Peyer's patch (tissue), 4 donors: ENCODE measurements around the gene MAEA. TPM values are rescaled to one million over a fixed set of nuclear protein-coding genes. Genes with fewer than 3 reads are reported as not detected.

ENCODE experiments used
- DNase-seq, 3 donors: peaks; one replicate each; pipeline ENCODE4 v3.0.0-alpha.2; 2017 to 2019
- H3K27ac ChIP-seq, 4 donors: fragments of 200-600 bp; sonication (generic); one replicate each; pipeline ENCODE4 v1.5.1; 2016 to 2019
- H3K27me3 ChIP-seq, 2 donors: fragments of 200-600 bp; sonication (generic); one replicate each; pipeline ENCODE4 v1.5.1; 2019
- H3K36me3 ChIP-seq, 3 donors: fragments of 200-600 bp; sonication (generic); one replicate each; pipeline ENCODE4 v1.5.1; 2016 to 2019
- H3K4me1 ChIP-seq, 4 donors: fragments of 200-600 bp; sonication (generic); one replicate each; pipeline ENCODE4 v1.5.1; 2016 to 2019
- H3K4me3 ChIP-seq, 4 donors: fragments of 200-600 bp; sonication (generic); 1 replicate in 3 of 4; 2 replicates in 1 of 4; pipeline ENCODE4 v1.5.1; 2016 to 2019; ENCODE audit warnings: mild to moderate bottlenecking in 1 of 4
- H3K9me3 ChIP-seq, 4 donors: fragments of 200-600 bp; sonication (generic); one replicate each; pipeline ENCODE4 v1.5.1; 2016 to 2019; ENCODE audit warnings: mild to moderate bottlenecking in 1 of 4
- CTCF ChIP-seq, 6 experiments: fragments of 450-650 bp in 4 of 6; fragments of 200-600 bp in 2 of 6; sonication (generic) in 1 of 6; IDR thresholded peaks; one replicate each; pipeline ENCODE4 v1.5.1; 2017 to 2019; ENCODE audit warnings: antibody characterized with exemption in 6 of 6, mild to moderate bottlenecking in 3 of 6, moderate library complexity in 1 of 6
- POLR2A ChIP-seq, 2 donors: fragments of 450-650 bp; IDR thresholded peaks; one replicate each; pipeline ENCODE4 v1.5.1; 2017; ENCODE audit warnings: antibody characterized with exemption in 2 of 2, mild to moderate bottlenecking in 2 of 2, moderate library complexity in 2 of 2
- total RNA-seq, 4 donors: library from RNA; depleted of rRNA; stranded (reverse); fragments of >200 nt; gene quantifications; one replicate each; pipeline ENCODE4 v1.1.0, GENCODE V29; 2016

Gene MAEA
- total RNA-seq, 4 donors from 2014 or later = 112 to 200 (median 143) TPM

- Histone ChIP-seq H3K36me3 (peaks cover 0 to 59% (median 0%) of the 10 kb centered on the region in 3 donors), H3K27me3 (no peaks in the 10 kb centered on the region), H3K4me3 (no peak overlapping the region), H3K4me1 (no peaks in the 10 kb centered on the region), H3K27ac (no peak overlapping the region), H3K9me3 (no peaks in the 10 kb centered on the region)
- no peak for DNase-seq
- no peak for TF ChIP-seq POLR2A (IDR thresholded peaks at IDR 0.05)
Measured at GRCh38 chr4:1354983-1355275, 65.2 kb downstream of the MAEA start.

GRCh38 chr4:1355378-1355777 is 65.7 kb downstream of the MAEA start:
- Histone ChIP-seq H3K36me3 (peaks cover 0 to 60% (median 0%) of the 10 kb centered on the region in 3 donors), H3K9me3 (no peaks in the 10 kb centered on the region), H3K27ac (no peak overlapping the region), H3K4me3 (no peak overlapping the region), H3K4me1 (no peaks in the 10 kb centered on the region), H3K27me3 (no peaks in the 10 kb centered on the region)
- no peak for DNase-seq
- TF ChIP-seq CTCF (IDR thresholded peaks at IDR 0.05) (no peak), POLR2A (IDR thresholded peaks at IDR 0.05) (no peak)

GRCh38 chr4:1356181-1356998 is 66.7 kb downstream of the MAEA start:
- no peak overlapping the region for H3K4me3 ChIP-seq
- H3K4me1 ChIP-seq = no peaks in the 10 kb centered on the region
- peaks cover 0 to 61% (median 0%) of the 10 kb centered on the region in 3 donors for H3K36me3 ChIP-seq
- peak; percentile 64 to 82 (median 68) for DNase-seq
- TF ChIP-seq POLR2A (IDR thresholded peaks at IDR 0.05) (no peak), CTCF (IDR thresholded peaks at IDR 0.05) (peak; percentile 47 to 78 (median 64))
- H3K9me3 ChIP-seq = no peaks in the 10 kb centered on the region
- no peaks in the 10 kb centered on the region for H3K27me3 ChIP-seq
- no peak overlapping the region for H3K27ac ChIP-seq

GRCh38 chr4:1357356-1358248 is 67.9 kb downstream of the MAEA start:
- no peak overlapping the region for H3K27ac ChIP-seq
- no peaks in the 10 kb centered on the region for H3K27me3 ChIP-seq
- TF ChIP-seq POLR2A (IDR thresholded peaks at IDR 0.05) (no peak), CTCF (IDR thresholded peaks at IDR 0.05) (no peak)
- H3K4me1 ChIP-seq = no peaks in the 10 kb centered on the region
- no peak overlapping the region for H3K4me3 ChIP-seq
- peaks cover 0 to 57% (median 0%) of the 10 kb centered on the region in 3 donors for H3K36me3 ChIP-seq
- no peaks in the 10 kb centered on the region for H3K9me3 ChIP-seq
- no peak for DNase-seq

- TF ChIP-seq POLR2A (IDR thresholded peaks at IDR 0.05) (no peak), CTCF (IDR thresholded peaks at IDR 0.05) (no peak)
- H3K27ac ChIP-seq = no peak overlapping the region
- no peak for DNase-seq
- no peaks in the 10 kb centered on the region for H3K27me3 ChIP-seq
- H3K36me3 ChIP-seq = peaks cover 0 to 48% (median 0%) of the 10 kb centered on the region in 3 donors
- no peaks in the 10 kb centered on the region for H3K4me1 ChIP-seq
- H3K9me3 ChIP-seq = no peaks in the 10 kb centered on the region
- H3K4me3 ChIP-seq = no peak overlapping the region
Measured at GRCh38 chr4:1358421-1359143, 68.9 kb downstream of the MAEA start.
